ENCODE measurements around the gene PTCH1.

DNA sequence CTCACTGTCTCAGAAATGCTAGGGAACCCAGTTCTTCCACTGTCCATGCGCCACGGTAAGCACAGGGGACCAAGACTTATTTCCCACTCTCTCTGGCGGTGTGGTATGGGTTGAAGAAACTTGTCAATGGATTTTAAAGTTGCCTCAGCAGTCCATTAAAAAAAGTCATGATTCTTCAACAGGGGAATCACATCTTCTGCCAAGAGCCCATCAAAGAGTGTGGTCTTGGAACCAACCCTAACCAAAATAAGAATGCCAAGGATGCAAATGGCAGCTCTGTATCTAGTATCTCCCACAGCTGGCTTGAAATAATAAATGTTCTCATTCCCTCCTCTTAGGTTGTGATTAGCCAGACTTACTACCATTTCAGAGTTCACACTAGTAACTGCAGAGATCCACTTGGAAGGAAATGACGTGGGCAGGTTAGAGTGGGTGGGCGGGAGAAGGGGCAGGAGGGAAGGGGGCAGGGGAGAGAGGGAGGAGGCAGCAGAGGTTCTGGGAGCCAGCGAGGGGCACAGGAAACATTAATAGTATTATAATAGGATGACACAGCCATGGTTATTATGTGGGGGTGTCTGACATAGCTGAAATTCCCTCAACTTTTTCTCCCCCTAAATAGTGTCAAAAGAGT is 17.6 kb downstream of the PTCH1 start:
- TF ChIP-seq EZH2 (IDR thresholded peaks at IDR 0.05) (no peak), POLR2AphosphoS5 (IDR thresholded peaks at IDR 0.05; ENCODE audit: borderline replicate concordance, low read depth, low read length) (no peak; the same call in 1 of the 2 replicates), FOXP2 (optimal IDR thresholded peaks at IDR 0.05; ENCODE audit: control extremely low read depth, extremely low read length, insufficient read depth) (no peak)
